GM19023 (cell line): ENCODE results near the gene PDE8B.

Experiments used
- ATAC-seq: cut with Tn5 transposase; IDR thresholded peaks from one replicate; pipeline ENCODE4 v1.9.1; 2021; ENCODE audit warnings: mild to moderate bottlenecking, moderate library complexity; ENCODE audit not compliant: unreplicated experiment

PDE8B gene

DNA sequence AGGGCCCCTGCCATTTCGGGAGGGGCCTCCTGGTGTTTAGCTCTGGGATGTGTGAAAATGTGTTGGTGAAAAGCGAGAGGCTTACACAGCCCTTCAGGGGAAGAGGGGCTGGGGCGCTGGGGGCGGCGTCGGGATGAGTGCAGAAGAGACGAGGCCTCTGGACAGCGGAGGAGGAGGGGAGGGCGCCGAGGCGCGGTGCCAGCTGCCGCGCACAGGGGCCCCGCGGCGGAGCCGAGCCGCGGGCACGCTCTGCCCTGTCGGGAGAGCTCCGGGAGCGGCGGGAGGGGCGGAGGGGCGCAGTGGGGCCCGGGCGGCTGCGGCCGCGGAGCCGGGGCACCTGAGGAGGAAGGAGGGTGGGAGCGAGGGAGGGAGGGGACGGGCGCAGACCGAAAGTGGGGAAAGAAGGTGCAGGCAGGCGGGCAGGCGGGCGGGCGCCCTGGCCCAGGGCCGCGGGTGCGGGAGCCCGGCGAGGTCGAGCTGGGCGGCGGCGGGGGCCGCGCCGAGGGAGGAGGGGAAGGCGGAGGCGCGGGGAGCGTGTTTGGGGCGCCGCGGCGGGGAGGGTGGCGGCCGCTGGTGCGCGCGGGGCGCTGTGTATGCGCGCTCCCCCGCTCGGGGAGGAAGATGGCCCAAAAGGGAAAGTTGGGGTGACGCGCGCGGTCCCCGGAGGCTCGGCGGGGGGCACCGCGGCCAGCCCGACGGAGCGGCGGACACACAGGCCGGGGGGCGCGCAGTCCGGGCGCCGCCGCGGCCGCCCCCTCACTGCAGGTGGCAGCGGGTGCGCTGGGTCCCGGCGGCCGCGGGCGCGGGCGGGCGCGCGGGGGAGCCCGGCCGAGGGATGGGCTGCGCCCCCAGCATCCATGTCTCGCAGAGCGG lies at the start of gene PDE8B:
TSS of gene PDE8B (plus strand) at position 590 of the 873 bp plus-strand sequence. CDS start at position 836, 246 bp downstream.
- no peak for ATAC-seq

DNA sequence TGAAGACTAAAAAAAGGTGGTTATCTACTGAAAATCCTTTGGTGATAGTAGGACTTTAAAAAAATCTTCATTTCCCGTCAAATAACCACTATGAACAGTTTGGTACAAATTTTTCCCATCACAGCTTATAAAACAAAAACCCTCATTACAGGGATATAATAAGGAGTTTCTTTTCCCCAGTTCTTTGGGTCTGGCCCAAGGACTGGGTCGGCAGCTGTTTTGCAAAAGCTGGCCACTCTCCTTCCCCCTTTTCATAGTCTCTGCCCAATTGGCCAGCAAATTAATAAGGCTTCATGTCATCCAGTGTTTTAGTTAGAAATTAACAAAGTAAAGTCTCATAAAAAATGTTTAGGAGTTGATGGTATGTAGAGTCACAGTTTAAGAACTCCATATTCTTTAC lies 47.0 kb upstream of the PDE8B start:
- no peak for ATAC-seq

- no peak for ATAC-seq
Observed at GRCh38 chr5:77167063-77167462, 43.4 kb upstream of the PDE8B start.

GRCh38 chr5:77167695-77168121 lies 42.8 kb upstream of the PDE8B start:
- ATAC-seq, result no peak

DNA sequence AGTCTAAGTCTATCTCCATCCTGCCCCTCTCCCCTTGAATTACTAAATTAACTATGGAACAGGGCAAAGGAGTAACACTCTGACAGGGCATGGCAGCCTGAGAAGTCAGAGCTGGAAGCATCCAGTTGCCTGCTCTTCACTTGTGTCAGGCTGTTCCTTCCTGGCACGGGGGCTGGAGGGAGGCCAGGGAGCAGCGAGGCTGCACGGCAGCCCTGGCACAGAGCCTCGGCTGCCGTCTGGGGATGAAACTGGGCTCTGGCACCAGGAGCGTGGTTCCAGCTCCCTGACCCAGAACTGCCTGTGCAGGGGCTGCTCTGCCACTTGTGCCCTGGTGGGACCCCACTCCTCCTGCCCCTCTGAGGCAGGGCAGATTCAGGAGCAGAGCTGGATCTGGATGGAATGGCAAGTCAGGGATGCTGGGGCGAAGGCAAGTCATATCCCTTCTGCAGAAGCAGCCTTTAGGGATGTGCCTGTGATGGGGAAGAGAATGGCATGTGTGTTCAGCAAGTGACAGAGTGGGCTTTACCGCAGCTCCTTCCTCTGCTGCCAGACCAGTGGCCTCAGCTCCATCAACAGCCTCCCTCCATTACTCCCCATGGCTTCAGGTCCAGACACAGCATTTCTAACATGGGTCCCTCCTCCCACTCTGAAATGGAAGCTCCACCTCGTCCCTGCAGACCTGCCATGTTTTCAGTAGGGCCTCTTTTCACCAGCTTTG lies 42.2 kb upstream of the PDE8B start:
- ATAC-seq, result no peak

DNA sequence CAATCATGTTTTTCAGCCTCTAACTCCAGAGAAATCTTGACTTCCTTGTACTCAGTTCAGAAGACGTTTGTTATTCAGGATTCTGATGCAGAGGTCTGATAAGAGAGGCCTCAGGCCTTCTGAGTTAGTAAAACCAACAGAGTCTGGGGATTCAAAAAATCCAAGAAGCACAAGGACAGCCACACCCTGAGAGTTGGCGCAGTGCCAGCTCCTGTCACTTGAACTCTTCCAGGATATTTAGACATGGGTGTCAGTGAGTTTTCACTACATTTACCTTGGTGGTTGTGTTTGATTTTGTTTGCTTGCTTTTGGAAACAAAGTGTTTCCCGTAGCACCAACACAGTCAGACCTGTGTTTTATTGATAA lies 41.6 kb upstream of the PDE8B start:
- no peak for ATAC-seq

- ATAC-seq, result no peak
Observed at GRCh38 chr5:77170196-77170890, 40.1 kb upstream of the PDE8B start.

GRCh38 chr5:77171141-77171910 lies 39.2 kb upstream of the PDE8B start:
- ATAC-seq, result no peak

DNA sequence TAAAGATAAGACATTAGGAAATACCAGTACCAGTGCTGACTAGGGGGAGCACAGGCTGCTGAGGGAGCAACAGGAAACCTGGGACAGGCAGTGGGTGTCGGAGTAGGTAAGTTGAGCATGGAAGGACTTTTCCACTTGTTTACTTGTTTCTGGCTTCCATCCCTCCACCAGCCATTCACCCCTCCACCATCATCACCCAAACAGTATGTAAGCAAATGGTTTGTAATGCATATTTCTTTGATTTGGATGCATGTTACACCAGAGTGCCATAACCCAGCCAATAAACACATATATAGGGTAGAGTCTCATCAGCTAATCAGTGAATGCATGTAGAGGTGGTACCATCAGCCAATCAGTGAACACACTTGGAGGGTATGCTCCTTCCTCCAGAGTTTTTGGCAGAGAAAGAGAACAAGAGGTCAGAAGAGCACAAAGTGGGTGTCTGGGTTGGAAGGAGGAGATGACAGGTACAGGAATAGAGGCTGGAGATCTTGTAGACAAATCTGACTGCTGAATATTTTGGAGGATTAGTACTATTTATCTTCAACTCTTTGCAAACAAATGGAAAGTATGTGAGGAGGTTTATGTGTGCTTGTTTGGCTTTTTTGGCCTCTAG lies 37.7 kb upstream of the PDE8B start:
- no peak for ATAC-seq

DNA sequence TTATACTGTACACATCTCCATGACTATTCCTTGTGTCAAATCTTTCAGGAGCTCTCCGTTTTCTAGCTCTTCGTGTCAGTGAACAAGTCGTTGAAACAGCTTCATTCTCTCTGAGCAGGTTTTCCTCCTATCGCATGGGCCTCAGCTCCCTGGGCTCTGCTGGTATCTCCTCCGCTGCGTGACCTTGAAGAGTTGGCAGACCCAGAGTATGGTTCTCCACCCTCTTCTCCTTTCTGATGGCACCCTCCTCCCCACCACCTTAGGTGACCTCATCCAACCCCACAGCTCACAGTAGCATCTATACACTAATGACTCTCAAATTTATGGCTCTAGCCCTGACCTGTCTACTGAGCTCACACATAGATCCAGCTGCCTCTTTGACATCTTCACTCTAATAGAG lies 36.0 kb upstream of the PDE8B start:
- ATAC-seq, result no peak

DNA sequence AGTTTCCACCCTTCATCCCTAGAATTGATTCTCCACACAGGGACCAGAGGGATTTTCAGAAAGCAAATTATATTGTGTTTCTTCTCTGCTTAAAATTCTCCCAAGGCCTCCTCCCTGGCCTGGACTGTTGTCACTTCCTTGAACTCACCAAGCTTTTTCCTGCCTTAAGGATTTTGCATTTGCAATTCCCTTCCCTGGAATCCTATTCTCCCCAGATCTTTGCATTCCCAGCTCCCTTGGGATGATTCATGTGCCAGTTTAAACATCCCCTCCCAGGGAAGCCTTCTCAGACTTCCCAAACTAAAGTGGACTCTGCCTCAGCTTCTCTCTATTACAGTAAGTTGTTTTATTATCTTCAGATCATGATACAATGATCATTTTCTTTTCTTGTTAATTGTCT lies 35.2 kb upstream of the PDE8B start:
- no peak for ATAC-seq

- no peak for ATAC-seq
Observed at GRCh38 chr5:77176429-77176828, 34.1 kb upstream of the PDE8B start.

DNA sequence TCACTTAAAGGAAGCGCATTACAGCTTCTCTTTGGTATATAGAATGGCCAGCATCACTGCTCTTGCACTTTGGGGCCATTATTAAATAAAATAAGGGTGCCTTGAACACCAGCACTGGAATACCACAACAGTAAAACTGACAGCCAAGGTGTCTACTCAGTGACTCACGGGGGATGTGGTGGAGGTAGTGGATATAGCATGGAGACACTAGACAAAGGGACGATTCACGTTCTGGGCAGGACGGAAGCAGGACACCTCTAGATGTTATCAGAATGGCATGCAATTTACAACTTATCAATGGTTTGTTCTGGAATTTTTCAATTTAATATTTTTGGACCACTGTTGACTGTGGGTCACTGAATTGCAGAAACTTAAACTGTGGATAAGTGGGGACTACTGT lies 32.9 kb upstream of the PDE8B start:
- no peak for ATAC-seq

DNA sequence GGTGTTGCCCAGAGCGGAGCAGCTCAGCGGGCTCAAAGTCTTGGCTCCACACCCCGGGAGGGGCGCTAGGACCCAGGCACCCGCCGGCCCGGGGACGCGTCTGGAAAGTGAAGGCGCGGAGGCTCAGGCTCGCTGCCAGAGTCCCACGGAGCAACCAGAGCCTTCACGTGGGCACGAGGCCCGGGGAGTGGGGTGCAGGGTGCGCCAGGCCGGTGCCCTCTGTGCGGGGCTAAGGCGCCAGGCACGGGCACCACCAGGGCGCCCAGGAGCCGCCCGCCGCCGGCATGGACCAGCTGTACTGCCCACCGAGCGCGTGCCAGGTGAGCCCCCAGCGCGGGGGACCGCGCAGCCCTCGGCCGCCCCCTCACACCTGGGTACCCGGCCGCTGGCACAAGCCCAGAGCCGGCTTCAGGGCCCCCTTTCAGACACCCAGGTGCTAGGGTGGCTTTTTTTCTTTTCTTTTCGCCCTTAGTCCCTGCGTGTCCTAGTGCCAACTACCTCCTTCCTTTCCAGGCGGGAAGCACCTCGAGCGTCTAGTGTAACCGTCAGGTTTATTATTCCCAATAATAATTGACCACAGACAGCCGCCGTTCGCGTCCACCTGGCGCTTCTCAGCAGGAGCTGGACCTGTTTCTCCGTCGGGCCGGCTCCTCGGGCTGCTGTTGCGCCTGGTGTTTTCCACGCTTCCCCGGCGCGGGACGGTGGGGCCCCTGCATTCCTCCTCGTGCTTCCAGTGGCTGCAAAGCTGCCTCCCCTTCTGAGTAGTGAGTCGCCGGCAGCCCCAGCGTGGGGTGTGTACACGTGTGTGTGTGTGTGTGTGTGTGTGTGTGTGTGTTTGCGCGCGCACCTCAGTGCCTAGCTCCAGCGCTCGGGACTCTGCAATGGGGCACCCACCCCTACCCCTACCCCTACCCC lies 30.1 kb upstream of the PDE8B start:
- ATAC-seq, result no peak

DNA sequence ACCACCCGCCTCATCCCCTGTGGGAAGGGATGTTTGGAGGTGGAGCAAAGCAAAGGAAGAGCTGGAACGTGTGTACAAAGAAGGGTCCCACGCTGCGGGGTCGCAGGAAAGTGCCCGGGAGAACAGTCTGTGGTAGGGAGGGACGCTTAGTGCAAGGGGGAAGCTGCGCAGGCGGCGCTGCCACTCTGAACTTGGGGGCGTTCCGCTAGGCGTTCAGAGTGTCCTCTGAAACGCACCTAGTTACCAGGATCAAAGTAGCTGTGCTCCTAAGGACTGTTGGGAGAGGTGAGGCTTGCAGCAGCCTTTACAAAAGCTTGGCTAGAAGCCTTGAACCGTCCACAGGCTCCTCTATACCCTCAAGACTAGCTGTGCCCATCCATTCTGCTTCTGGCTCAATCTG lies 29.3 kb upstream of the PDE8B start:
- no peak for ATAC-seq

DNA sequence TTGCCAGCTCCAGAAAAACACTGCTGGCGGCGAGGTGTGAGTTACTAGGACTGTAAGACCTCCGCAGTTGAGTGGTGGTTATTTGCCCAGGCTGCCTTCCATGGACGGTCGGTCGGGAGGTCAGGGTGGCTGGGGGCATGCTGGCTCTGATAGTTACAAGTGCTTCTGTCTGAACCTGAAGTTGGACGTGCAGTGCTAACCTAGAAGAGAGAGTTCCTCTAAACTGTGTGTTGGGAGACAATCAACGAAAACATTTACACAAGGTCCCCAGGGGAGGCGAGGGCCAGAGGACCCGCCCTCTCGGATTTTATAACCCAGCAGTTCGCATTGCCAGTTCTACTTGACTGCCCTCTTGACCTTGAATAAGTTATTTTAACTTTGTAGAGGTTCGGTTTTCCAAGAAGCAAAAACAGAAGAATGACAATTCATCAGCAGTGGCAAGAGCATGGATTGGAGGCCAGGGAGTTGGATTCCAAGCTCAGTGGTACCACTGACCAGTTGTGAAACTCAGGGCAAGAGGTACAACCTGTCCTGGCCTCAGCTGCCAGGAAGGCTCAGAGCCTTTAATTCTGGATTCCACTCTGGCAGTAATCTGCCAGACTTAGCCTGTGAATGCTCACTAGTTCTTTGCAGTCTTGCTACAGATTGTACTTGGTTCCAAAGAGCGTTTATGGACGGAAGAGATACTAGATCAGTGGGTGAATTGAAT lies 28.7 kb upstream of the PDE8B start:
- ATAC-seq, result no peak

DNA sequence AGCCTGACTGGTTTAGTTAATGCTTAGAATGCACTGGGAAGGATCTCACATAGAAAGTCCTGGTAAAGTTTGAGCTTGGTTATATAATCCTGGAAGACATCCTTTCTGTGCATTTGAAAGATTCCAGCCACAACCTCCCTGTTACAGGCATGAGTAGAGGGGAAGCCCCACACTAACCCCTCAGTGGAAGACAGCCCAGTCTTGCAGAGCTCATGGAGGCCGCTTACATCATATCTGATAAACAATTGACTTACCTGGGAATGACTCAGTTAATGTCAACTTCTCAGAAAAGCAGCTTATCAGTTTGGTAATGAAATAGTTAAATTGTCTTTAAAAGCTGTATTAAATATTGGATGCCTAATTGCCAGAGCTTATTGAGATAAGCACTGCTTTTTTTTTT lies 28.1 kb upstream of the PDE8B start:
- ATAC-seq, result no peak

DNA sequence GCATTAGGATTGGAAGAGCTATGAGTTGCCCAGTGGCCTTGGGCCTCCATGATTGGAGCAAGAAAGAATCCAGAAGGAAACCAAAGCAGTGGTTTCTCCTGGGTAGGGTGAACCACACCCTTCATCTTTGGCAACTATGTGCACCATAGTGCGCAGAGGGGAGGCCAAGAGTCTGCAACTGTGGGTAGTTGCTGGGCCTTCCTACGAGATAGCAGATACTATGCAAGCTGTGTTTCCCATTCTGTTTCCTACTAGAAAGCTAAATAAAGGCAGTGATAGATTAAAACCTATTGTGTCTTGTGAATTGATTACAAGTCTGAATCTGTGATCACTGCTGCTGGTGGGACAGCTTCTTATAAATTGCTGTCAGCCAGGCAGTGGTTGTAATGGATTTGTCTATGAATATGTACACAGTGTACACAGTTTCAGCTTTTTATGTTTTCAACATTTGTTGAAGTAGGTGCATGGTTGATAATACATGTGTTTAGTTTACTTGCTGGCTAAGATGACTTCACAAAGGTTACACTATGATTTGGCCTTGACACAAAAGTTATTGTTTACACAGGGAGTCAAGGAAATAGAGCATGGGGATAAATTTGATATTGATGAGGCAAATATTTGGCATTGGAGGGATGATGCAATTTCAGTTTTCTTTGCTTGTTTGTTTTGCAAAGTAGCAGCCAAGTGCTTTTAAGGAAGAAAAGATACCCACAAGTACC lies 23.7 kb upstream of the PDE8B start:
- ATAC-seq, result no peak
